NCI-H82 treated with DMSO at 0.1 percent for 48 hours (cell line): ENCODE data around the gene PLPPR5.

Experiments
- DNase-seq: peaks from one replicate; lab custom pipeline; 2025; ENCODE audit not compliant: unreplicated experiment; lab: John Stamatoyannopoulos, UW

PLPPR5 gene

GRCh38 chr1:98969798-98970490 lies 34.7 kb downstream of the PLPPR5 start:
- DNase-seq = no peak

- no peak for DNase-seq
These were observed 37.5 kb downstream of the PLPPR5 start for GRCh38 chr1:98967122-98967521.

- DNase-seq = no peak
These were observed 39.3 kb downstream of the PLPPR5 start for GRCh38 chr1:98965394-98965793.

GRCh38 chr1:98964198-98964597 lies 40.5 kb downstream of the PLPPR5 start:
- no peak for DNase-seq

- no peak for DNase-seq
These were observed 41.5 kb downstream of the PLPPR5 start for GRCh38 chr1:98963064-98963758.

GRCh38 chr1:98962156-98962555 lies 42.5 kb downstream of the PLPPR5 start:
- no peak for DNase-seq

- peak; percentile 52 for DNase-seq
These were observed 55.0 kb downstream of the PLPPR5 start for GRCh38 chr1:98949621-98950020.

GRCh38 chr1:98949166-98949565 lies 55.5 kb downstream of the PLPPR5 start:
- DNase-seq = no peak

GRCh38 chr1:98947071-98947470 lies 57.6 kb downstream of the PLPPR5 start:
- DNase-seq = no peak

GRCh38 chr1:98940722-98941079 lies 64.0 kb downstream of the PLPPR5 start:
- DNase-seq = no peak

- DNase-seq = no peak
These were observed 64.5 kb downstream of the PLPPR5 start for GRCh38 chr1:98940069-98940721.

- DNase-seq = no peak
These were observed 65.2 kb downstream of the PLPPR5 start for GRCh38 chr1:98939471-98939870.

- no peak for DNase-seq
These were observed 67.3 kb downstream of the PLPPR5 start for GRCh38 chr1:98937347-98937746.

- no peak for DNase-seq
These were observed 72.5 kb downstream of the PLPPR5 start for GRCh38 chr1:98932184-98932583.

- no peak for DNase-seq
These were observed 73.4 kb downstream of the PLPPR5 start for GRCh38 chr1:98931128-98931835.

- peak; percentile 26 for DNase-seq
These were observed 75.2 kb downstream of the PLPPR5 start for GRCh38 chr1:98929437-98929836.

- no peak for DNase-seq
These were observed 78.1 kb downstream of the PLPPR5 start for GRCh38 chr1:98926597-98926996.

GRCh38 chr1:98924977-98925376 lies 79.7 kb downstream of the PLPPR5 start:
- peak; percentile 28 for DNase-seq

GRCh38 chr1:98923667-98924066 lies 81.0 kb downstream of the PLPPR5 start:
- DNase-seq = no peak

GRCh38 chr1:98921817-98922216 lies 82.8 kb downstream of the PLPPR5 start:
- DNase-seq = no peak

GRCh38 chr1:98920441-98921110 lies 84.1 kb downstream of the PLPPR5 start:
- no peak for DNase-seq
